Stimulated activated CD8-positive, alpha-beta memory T cell treated with anti-CD3 and anti-CD28 coated beads, Interleukin-4, amount 100 ng/mL, for 1 hour (primary cell): Measurements from ENCODE around the gene ACOX3.
"Not testable (repeated sequence)": the region's sequence is repeated elsewhere in the genome, so short reads cannot be mapped to it uniquely, and the experiment has no call there.

Source experiments
- DNase-seq, 2 donors: peaks; one replicate each; pipeline ENCODE4 v3.0.0-alpha.2; 2020; ENCODE audit warnings: low read depth in 2 of 2, low spot score in 1 of 2

Gene ACOX3

DNA sequence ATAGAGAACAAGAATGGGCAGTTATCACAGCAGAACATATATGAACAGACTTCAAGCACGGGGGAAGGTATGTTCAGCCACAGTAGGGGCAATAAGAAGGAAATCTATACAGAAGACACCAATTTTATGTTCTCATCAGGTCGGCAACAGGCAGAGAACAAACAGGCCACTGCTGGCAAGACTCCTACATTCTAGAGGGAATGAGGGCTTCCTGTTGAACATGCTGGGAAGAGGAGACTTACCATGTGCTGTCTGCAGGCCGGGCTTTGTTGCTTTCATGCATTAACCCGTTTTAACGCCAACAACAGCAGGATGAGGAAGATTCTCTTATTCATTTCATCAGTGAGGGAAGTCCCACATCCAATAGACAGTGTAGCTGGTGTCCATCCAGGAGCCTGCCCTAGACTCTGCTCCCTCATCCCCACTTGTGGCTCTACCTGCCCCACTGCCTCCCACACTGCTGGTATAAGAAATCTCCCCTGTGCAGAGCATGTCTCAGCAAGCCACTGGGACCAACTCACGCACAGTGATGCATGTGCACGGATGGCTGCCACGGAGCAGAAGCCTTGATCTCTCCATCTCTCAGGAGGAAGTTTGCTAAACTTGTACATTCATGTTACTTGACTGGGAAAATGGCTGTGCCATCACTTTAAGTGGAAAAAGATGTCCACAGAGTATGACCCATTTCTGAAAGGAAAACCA is 84.5 kb downstream of the ACOX3 start:
- DNase-seq, result no peak

DNA sequence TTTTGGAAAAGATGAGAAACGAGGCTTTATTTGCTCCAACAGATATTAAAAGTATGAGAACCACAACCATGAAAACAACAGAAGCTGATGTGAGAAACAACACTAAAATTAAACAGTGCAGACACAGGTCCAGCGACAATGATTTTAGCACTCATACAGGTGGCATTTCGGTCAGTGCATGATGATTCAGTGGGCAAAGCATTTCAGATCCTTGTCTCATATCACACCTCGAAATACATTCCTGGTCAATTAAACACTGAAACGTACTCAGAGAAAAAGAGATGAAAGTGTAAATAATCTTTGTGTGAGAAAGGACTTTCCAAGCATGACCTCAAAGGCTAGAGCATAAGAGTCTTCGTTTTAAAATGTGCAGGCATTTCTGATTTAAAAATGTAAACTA is 85.2 kb downstream of the ACOX3 start:
- no peak for DNase-seq

DNA sequence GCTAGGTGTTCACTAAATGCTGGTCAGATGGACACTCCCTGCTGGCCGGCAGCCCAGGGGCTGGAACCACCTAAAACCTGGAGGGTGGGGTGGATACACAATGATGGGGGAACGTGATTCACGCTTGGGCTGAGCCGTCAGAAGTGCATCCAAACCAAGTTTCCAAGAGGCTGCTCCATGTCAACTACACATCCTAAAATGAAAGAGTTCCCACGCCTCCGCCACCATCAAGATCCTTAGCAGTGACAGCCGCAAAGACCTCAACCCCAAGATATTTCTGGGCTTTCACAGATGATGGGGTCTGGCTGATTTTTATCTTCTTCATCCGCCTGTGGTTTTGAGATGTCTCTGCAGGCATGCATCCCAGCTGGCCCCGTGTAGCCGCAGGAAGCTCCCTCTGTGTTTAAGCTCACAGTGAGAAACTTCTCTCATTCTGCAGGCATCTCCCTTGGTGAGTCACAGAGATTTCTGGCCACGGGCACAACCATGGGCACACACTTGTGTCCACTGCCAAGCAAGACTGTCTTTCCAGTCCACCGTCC is 86.5 kb downstream of the ACOX3 start:
- no peak for DNase-seq

- no peak for DNase-seq
Observed at GRCh38 chr4:8353158-8353669, 87.3 kb downstream of the ACOX3 start.

- DNase-seq, result no peak
Observed at GRCh38 chr4:8352368-8353157, 88.0 kb downstream of the ACOX3 start.

DNA sequence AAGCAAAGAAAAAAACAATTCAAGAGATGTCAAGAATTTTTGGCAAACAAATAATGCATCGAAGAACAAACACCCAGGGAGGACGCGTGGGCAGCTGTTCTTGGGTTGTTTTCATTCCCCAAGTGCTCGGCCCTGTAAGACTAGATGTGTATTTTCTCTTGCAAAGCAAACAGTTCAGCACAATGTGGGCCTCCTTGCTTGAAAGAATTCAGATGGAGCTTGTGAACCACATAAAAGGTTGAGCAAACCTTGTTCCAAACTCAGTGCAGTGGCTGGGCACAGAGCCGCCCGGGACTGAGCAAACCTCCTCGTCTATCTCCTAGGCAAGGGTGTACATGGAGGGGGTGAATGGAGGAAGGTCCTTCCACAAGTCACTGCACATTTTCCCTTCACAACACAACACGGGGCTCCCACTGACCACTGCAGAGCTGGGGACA is 88.6 kb downstream of the ACOX3 start:
- no peak for DNase-seq

- DNase-seq, result no peak
Observed at GRCh38 chr4:8350841-8351461, 89.6 kb downstream of the ACOX3 start.

- DNase-seq, result no peak
Observed at GRCh38 chr4:8350352-8350751, 90.2 kb downstream of the ACOX3 start.

DNA sequence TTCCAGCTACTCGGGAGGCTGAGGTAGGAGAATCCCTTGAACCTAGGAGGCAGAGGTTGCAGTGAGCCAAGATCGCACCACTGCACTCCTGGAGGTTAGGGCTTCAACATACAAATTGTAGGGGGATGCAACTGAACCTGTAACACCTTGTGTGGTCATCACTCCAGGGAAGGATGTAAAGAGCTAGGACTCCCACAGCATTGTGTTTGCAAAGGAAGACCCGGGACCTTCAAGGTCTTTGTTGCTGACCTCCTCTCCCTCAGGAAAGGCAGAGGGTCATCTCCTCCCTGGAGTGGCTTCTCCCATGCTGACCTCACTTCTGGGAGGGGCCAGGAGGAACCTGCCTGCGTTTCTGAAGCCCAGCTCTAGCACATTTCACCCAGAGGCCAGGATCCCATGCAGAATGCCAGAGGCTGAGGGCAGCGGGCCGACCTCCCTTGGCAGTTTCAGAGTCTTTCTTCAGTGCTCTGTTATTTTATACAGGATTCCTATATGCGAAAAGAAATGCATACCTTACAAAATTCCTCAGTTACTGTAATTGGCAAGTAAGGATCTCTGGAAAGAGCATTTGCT is 90.8 kb downstream of the ACOX3 start:
- DNase-seq, result no peak

GRCh38 chr4:8349236-8349635 is 91.3 kb downstream of the ACOX3 start:
- DNase-seq, result not testable (repeated sequence)

DNA sequence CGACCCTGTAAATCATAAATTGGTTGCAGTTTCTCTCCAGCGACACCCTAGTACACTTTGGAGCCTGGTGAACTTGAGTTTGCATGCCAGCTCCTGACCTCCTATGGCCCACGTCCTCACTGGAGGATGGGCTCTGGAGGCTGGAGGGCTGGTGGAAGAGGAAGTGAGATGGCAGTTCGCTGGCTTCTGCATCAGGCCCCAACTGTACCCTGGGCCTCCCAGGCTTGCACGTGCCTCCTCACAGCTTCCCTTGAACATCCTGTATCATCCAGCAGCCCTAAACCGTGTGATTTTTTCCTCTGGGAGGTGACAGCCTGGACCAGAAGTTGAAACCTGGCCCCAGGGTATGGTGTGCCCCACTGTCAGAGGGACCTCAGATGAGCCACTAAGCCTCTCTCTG is 92.5 kb downstream of the ACOX3 start:
- no peak for DNase-seq

GRCh38 chr4:8347660-8348059 is 92.9 kb downstream of the ACOX3 start:
- no peak for DNase-seq

DNA sequence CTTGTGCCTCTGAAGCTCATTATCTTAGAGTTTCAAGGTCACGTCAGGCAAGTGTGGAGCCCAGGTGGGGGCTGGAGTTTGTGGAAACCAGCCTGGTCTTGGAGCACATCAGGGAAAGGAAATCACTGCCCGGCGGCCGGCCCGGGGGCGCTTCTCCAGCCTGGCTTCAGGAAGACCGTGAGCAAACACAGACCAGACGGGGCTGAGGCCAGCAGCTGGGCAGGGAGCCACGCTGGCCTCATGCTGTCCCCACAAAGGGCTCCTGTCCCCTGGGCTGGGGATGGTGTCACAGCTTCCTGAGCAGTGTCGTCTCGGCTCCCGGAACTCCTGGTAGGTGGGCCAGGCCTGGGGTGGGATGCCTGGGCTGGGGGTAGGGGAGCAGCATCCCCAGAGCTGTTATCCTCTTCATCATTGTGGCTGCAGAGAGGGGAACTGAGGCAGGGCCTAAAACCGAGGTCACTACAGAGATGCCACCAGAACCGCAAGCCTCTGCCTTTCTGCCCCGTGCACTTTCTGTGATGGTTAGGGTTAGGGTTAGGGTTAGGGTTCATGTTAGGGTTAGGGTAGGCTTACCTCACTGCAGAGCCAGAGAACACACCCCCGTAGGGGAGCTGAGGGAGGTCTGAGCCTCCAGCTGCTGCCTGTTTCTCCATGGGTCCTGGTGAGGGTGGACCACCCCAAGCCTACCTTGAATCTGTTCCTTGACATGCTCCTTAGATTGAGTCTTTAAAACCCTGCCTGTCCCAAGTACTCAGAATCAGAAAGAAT is 93.5 kb downstream of the ACOX3 start:
- DNase-seq, result no peak

DNA sequence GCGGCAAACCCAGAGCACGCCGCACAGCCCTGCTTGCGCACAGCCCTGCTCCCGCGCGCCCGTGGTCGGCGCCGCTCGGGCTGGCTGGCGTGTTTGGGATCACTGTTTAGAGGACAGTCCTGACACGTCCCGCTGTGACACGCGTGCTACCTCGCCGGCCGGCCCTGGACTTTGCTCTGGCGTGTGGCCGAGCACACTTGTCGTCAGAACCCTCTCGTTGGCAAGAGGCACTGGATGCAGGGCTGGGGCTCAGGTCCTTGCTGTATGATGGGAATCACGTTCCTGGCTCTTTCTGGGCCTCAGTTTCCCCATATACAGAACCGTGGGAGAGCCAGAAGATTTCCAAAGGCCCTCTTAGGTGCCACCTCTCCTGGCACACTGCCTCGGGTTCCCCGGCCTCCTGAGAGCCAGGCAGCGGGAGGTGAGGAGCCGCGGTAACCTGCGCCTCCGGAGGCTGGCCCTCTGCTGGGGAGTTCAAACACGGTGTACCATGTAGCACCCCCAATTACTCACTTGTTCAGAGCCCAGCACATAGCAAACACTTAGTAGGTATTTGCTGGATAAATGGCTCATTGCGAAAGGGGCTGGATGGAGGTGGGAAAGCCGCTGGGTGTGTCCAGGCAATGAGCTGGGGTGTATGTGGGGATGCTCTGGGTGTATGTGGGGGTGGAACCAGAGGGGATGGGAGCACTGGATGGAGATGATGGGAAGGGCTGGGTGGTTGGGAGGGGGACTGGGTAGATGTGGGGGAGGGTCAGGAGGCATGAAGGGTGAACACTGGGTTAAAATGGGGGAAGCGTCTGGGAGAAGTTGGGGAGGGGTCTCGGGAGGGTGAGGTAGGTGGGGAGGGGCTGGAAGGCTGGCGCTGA is 94.3 kb downstream of the ACOX3 start:
- no peak for DNase-seq

GRCh38 chr4:8345053-8345945 is 95.2 kb downstream of the ACOX3 start:
- DNase-seq, result no peak

GRCh38 chr4:8344377-8344776 is 96.1 kb downstream of the ACOX3 start:
- no peak for DNase-seq

GRCh38 chr4:8343967-8344331 is 96.6 kb downstream of the ACOX3 start:
- no peak for DNase-seq

DNA sequence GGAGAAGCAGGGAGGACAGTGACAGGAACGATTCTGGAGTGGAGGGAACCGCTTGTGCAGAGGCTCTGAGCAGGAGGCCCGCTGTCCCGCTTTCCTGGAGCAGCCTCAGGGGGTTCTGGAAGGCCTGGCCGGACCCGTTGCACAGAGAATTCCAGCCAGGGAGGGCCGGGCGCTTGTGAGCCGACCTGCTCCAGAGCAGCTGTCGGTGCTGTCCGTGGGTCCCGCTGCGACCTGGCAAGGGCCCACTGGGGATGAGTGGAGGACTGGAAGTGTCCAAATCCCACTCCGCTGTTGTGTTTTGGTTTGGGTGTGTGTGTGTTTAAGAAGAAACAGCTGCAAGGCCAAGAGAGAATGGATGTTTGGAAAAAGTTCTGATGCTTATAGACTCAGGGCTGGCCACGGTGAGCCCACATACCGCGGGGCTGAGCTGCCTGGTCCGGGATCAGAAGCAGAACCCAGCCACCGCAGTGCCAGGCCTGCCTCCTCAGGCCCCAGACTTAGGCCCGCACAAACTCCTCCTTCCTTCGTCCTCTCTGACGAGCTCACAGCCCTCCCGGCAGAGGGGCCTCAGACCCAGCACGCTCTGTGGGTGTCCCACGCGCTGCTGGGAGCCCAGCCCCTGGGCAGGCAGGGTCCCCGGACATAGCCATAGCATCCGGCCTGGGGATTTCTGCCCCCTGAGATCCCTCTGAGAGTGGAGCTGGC is 97.1 kb downstream of the ACOX3 start:
- no peak for DNase-seq
